PC-9 (cell line): ENCODE data around the gene GHITM. TPM values are rescaled to one million over a fixed set of nuclear protein-coding genes. Genes with fewer than 3 reads are reported as not detected.
"Not testable (repeated sequence)": the region's sequence is repeated elsewhere in the genome, so short reads cannot be mapped to it uniquely, and the experiment has no call there.

Source experiments
- BruUV-seq: library from RNA; stranded (reverse); fragments of 400-500 nt; replicated peaks from 2 replicates; lab custom pipeline; 2021; lab: Mats Ljungman, UMichigan
- CTCF ChIA-PET: fragments of 300-600 bp; sonication (Branson Sonifier 250); formaldehyde crosslinking; loops from one replicate; lab custom pipeline; 2022; ENCODE audit warnings: antibody characterized with exemption; lab: Charles Lee
- POLR2A ChIA-PET: fragments of 300-600 bp; sonication (Branson Sonifier 250); formaldehyde crosslinking; loops from one replicate; lab custom pipeline; 2022; ENCODE audit warnings: antibody characterized with exemption; ENCODE audit not compliant: unreplicated experiment; lab: Charles Lee
- DNase-seq, 2 experiments: peaks; one replicate each; pipeline versions ENCODE4 v3.0.0 to v3.0.0-alpha.2; 2015 to 2022; ENCODE audit warnings: mixed read lengths in 1 of 2
- H2AFZ ChIP-seq: fragments of 200-600 bp; sonication (generic); 2 replicates; pipeline ENCODE4 v1.8.1; 2017; ENCODE audit warnings: antibody characterized with exemption
- H3F3A ChIP-seq: fragments of 200-600 bp; sonication (generic); 2 replicates; pipeline ENCODE4 v1.8.1; 2017; ENCODE audit warnings: antibody characterized with exemption, mild to moderate bottlenecking, low read depth; ENCODE audit not compliant: insufficient read depth
- H3K27ac ChIP-seq: fragments of 200-600 bp; sonication (generic); 2 replicates; pipeline ENCODE4 v1.6.1; 2016; ENCODE audit warnings: mixed run types
- H3K27me3 ChIP-seq: fragments of 200-600 bp; sonication (generic); 2 replicates; pipeline ENCODE4 v1.6.1; 2016; ENCODE audit warnings: low read depth, mixed run types; ENCODE audit not compliant: insufficient read depth
- H3K36me3 ChIP-seq: fragments of 200-600 bp; sonication (generic); 2 replicates; pipeline ENCODE4 v1.6.1; 2016; ENCODE audit warnings: low read depth, mixed run types
- H3K4me1 ChIP-seq: fragments of 200-600 bp; sonication (generic); replicated peaks from 2 replicates; pipeline ENCODE4 v1.6.1; 2016; ENCODE audit warnings: mixed run types; ENCODE audit not compliant: insufficient read depth
- H3K4me2 ChIP-seq: fragments of 200-600 bp; sonication (generic); 2 replicates; pipeline ENCODE4 v1.6.1; 2017; ENCODE audit warnings: mixed run types
- H3K4me3 ChIP-seq: fragments of 200-600 bp; sonication (generic); 2 replicates; pipeline ENCODE4 v1.6.1; 2016; ENCODE audit warnings: mixed run types
- H3K79me2 ChIP-seq: fragments of 200-600 bp; sonication (generic); 2 replicates; pipeline ENCODE4 v1.6.1; 2017; ENCODE audit warnings: low read depth, mixed run types
- H3K9me2 ChIP-seq: fragments of 200-600 bp; sonication (generic); 2 replicates; pipeline ENCODE4 v1.8.1; 2017; ENCODE audit warnings: mild to moderate bottlenecking; ENCODE audit not compliant: insufficient read depth
- H3K9me3 ChIP-seq: fragments of 200-600 bp; sonication (generic); 2 replicates; pipeline ENCODE4 v1.8.1; 2016; ENCODE audit warnings: low read depth; ENCODE audit not compliant: insufficient read depth
- H4K20me1 ChIP-seq: fragments of 200-600 bp; sonication (generic); 2 replicates; pipeline ENCODE4 v1.8.1; 2017; ENCODE audit not compliant: insufficient read depth
- EZH2 ChIP-seq: fragments of 200-600 bp; sonication (generic); IDR thresholded peaks from 2 replicates; pipeline ENCODE4 v1.8.0; 2017; ENCODE audit warnings: antibody characterized with exemption, low read depth
- intact Hi-C: fragments of 100-400 bp; cut with micrococcal nuclease; formaldehyde crosslinking; loops from one replicate; pipeline ENCODE4 v1.10.0; 2022; ENCODE audit not compliant: unreplicated experiment
- total RNA-seq: library from RNA; stranded (reverse); gene quantifications from 2 replicates; pipeline ENCODE4 v1.2.3, GENCODE V29; 2021
- TF ChIP-seq, protein P1 (sequence below): fragments of 200-600 bp; sonication (generic); conservative IDR thresholded peaks from 2 replicates; pipeline ENCODE4 v1.6.1; 2017; ENCODE audit warnings: mixed run types, antibody characterized with exemption, mild to moderate bottlenecking, moderate library complexity

Gene GHITM
- total RNA-seq, 1 experiment from 2014 or later: 291 TPM

DNA sequence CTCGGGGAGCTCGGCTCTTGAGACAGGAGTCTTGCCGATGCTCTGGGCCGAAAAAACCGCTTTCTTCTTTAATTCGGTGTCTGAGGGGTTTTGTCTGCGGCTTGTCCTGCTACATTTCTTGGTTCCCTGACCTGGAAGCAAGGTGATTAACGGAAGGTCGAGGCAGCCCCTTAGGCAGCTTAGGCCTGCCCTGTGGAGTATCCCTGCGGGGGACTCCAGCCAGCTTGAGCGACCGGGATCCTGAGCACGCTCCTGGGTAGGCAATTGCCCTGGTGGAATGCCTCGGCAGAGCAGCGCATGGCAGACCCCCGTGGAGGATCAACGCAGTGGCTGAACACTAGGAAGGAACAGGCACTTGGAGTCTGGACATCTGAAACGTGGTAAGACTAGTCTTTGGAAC, 30.5 kb upstream of the GHITM start:
- intact Hi-C loops: no loop called here
- CTCF ChIA-PET: no interaction called here
- no TSS peak for BruUV-seq
- H3K27me3 ChIP-seq: peaks cover 77% of the 10 kb centered on the region
- H3K36me3 ChIP-seq: no peaks in the 10 kb centered on the region
- H3K4me1 ChIP-seq: no peaks in the 10 kb centered on the region
- H3K4me2 ChIP-seq: no peak overlapping the region
- TF ChIP-seq, protein P1, sequence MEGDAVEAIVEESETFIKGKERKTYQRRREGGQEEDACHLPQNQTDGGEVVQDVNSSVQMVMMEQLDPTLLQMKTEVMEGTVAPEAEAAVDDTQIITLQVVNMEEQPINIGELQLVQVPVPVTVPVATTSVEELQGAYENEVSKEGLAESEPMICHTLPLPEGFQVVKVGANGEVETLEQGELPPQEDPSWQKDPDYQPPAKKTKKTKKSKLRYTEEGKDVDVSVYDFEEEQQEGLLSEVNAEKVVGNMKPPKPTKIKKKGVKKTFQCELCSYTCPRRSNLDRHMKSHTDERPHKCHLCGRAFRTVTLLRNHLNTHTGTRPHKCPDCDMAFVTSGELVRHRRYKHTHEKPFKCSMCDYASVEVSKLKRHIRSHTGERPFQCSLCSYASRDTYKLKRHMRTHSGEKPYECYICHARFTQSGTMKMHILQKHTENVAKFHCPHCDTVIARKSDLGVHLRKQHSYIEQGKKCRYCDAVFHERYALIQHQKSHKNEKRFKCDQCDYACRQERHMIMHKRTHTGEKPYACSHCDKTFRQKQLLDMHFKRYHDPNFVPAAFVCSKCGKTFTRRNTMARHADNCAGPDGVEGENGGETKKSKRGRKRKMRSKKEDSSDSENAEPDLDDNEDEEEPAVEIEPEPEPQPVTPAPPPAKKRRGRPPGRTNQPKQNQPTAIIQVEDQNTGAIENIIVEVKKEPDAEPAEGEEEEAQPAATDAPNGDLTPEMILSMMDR: no peak
- no peak for TF ChIP-seq EZH2
- no peak overlapping the region for H3K4me3 ChIP-seq
- no peak overlapping the region for H2AFZ ChIP-seq
- H3K9me3 ChIP-seq: no peaks in the 10 kb centered on the region
- no peaks in the 10 kb centered on the region for H3F3A ChIP-seq
- H3K79me2 ChIP-seq: no peaks in the 10 kb centered on the region
- POLR2A ChIA-PET: no interaction called here
- H3K9me2 ChIP-seq: no peaks in the 10 kb centered on the region
- no peaks in the 10 kb centered on the region for H4K20me1 ChIP-seq
- H3K27ac ChIP-seq: no peak overlapping the region
- no peak for DNase-seq

DNA sequence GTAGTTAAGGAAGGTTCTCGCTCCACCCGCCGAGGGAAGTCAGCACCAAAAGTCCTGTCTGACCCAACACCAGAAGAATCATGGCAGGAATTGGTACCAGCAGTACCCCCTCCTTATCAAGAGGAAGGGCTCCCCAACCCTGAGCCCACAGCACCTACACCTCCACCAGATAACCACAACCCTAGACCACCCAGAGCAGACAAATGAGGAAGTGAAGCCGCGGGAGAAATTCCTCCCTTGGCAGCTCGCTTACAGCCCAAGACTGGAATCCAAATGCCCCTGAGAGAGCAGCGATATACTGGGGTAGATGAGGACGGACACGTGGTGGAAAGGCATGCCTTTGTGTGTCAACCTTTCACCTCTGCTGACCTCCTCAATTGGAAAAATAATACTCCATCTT, 29.5 kb upstream of the GHITM start:
- peaks cover 75% of the 10 kb centered on the region for H3K27me3 ChIP-seq
- H3K4me2 ChIP-seq, H3K36me3 ChIP-seq, H3K4me3 ChIP-seq, intact Hi-C loops, POLR2A ChIA-PET, H2AFZ ChIP-seq, H3K4me1 ChIP-seq, H3K27ac ChIP-seq, H3F3A ChIP-seq, H3K79me2 ChIP-seq, DNase-seq, H3K9me2 ChIP-seq, H3K9me3 ChIP-seq, CTCF ChIA-PET, BruUV-seq, H4K20me1 ChIP-seq: not testable (repeated sequence)

DNA sequence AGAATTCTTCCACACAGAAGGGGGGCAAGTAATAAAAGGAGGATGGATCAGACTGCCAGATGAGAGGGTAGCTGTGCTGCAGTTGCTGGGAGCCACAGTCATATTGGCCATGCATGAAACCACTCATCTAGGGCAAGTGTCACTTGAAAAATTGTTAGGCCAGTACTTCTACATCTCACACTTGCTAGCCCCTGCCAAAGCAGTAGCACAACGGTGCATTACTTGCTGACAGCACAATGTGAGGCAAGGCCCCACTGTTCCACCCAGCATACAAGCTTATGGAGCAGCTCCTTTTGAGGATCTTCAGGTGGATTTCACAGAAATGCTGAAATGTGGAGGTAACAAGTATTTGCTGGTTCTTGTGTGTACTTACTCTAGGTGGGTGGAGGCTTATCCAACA, 25.8 kb upstream of the GHITM start:
- CTCF ChIA-PET: interaction anchor here (0.7 to 1.0 kb wide), 2 partner anchors 14 to 87 kb away, joined by 4 to 7 read pairs; no protein-coding TSS in a partner anchor
- intact Hi-C loops, POLR2A ChIA-PET, H3K9me3 ChIP-seq, H2AFZ ChIP-seq, H3K4me1 ChIP-seq, H3K4me2 ChIP-seq, H3K27ac ChIP-seq, DNase-seq, H4K20me1 ChIP-seq, H3F3A ChIP-seq, H3K36me3 ChIP-seq, H3K4me3 ChIP-seq, H3K9me2 ChIP-seq, BruUV-seq, H3K79me2 ChIP-seq: not testable (repeated sequence)
- H3K27me3 ChIP-seq: peaks cover 58% of the 10 kb centered on the region

DNA sequence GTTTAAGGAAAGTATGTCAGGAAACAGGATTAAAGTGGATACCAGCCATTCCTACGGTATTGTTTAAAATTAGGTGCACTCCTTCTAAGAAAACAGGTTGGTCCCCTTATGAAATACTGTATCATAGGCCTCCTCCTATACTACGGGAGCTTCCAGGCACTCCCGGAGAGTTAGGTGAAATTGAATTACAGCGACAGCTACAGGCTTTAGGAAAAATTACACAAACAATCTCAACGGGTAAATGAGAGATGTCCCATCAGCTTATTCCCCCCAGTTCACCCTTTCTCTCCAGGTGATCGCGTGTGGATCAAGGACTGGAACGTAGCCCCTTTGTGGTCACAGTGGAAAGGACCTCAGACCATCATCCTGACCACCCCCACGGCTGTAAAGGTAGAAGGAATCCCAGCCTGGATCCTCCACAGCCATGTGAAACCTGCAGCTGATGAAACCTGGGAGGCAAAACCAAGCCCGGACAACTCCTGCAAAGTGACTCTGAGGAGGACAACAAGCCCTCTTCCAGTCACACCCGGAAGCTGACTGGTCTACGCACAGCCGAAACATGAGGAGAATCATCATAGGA, 25.1 kb upstream of the GHITM start:
- H3K79me2 ChIP-seq: no peaks in the 10 kb centered on the region
- H3F3A ChIP-seq: no peaks in the 10 kb centered on the region
- DNase-seq: no peak
- no peak overlapping the region for H2AFZ ChIP-seq
- H3K4me1 ChIP-seq: no peaks in the 10 kb centered on the region
- H3K9me3 ChIP-seq: no peaks in the 10 kb centered on the region
- H3K27me3 ChIP-seq: peaks cover 51% of the 10 kb centered on the region
- ChIA-PET POLR2A (no interaction called here), CTCF (interaction anchor here (0.7 to 1.0 kb wide), 2 partner anchors 14 to 87 kb away, joined by 4 to 7 read pairs; no protein-coding TSS in a partner anchor)
- no peak for TF ChIP-seq EZH2
- TF ChIP-seq, protein P1: peak; percentile 39; the same call in 1 of the 2 replicates
- no peaks in the 10 kb centered on the region for H3K9me2 ChIP-seq
- no TSS peak for BruUV-seq
- no peak overlapping the region for H3K4me3 ChIP-seq
- no peaks in the 10 kb centered on the region for H4K20me1 ChIP-seq
- intact Hi-C loops: no loop called here
- no peak overlapping the region for H3K4me2 ChIP-seq
- no peak overlapping the region for H3K27ac ChIP-seq
- H3K36me3 ChIP-seq: no peaks in the 10 kb centered on the region

DNA sequence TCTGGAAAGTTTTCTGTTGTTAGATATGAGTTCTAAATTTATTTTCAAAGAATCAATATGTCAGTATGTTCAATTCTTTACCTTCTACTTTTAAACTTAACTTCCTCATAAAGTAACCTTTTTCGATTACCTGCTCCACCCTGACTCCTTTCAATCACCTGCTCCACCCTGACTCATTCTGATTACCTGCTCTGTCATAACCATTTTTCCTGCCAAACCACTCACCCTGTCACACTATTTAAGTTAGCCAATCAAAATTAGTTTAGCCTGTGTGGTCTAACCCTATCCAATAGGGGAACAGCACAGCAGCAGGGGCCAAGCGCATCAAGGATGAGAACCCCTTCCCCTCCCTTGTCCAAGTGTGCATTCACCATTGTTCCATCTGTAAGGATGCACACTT, 22.1 kb upstream of the GHITM start:
- H3K4me3 ChIP-seq, BruUV-seq, H4K20me1 ChIP-seq, H2AFZ ChIP-seq, H3K4me2 ChIP-seq, H3K9me3 ChIP-seq, DNase-seq, POLR2A ChIA-PET, H3K36me3 ChIP-seq, H3K9me2 ChIP-seq, H3K4me1 ChIP-seq, H3K79me2 ChIP-seq, H3K27ac ChIP-seq, H3F3A ChIP-seq, intact Hi-C loops: not testable (repeated sequence)
- CTCF ChIA-PET: interaction anchor here (0.6 kb wide), 1 partner anchor 45 kb away, joined by 3 read pairs; no protein-coding TSS in a partner anchor
- H3K27me3 ChIP-seq: peaks cover 36% of the 10 kb centered on the region
